ENCODE data around the gene PCDHGC5. TPM values are rescaled to one million over a fixed set of nuclear protein-coding genes. Genes with fewer than 3 reads are reported as not detected.

PCDHGC5 gene
- total RNA-seq, 2 donors from 2014 or later: 2.0 to 3.1 TPM

DNA sequence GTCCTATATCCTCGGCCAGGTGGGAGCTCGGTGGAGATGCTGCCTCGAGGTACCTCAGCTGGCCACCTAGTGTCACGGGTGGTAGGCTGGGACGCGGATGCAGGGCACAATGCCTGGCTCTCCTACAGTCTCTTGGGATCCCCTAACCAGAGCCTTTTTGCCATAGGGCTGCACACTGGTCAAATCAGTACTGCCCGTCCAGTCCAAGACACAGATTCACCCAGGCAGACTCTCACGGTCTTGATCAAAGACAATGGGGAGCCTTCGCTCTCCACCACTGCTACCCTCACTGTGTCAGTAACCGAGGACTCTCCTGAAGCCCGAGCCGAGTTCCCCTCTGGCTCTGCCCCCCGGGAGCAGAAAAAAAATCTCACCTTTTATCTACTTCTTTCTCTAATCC, 11.1 kb upstream of the PCDHGC5 start:
- DNase-seq: no peak

DNA sequence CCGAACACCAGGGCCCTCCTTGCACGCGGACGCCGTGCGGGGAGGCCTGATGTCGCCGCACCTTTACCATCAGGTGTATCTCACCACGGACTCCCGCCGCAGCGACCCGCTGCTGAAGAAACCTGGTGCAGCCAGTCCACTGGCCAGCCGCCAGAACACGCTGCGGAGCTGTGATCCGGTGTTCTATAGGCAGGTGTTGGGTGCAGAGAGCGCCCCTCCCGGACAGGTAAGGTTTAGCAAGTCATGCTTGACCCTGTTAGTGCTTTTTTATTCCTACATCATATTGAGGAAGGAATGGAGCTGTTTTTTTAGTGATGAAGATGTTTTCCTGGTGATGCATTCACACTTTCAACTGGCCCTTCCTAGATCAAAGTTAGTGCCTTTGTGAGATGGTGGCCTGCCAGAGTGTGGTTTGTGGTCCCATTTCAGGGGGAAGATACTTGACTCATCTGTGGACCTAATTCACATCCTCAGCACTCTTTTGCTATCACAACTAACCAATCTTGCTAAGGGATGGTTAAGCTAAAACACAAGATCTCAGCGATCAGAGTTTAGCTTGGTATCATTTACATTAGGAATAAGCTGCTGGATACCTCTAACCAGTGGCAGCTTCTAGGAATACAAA, 10.4 kb upstream of the PCDHGC5 start:
- ATAC-seq (no peak), DNase-seq (peak; percentile 82 to 93 (median 88))
- Histone ChIP-seq H3K4me3 (no peak overlapping the region), H3K4me1 (peaks cover 29% of the 10 kb centered on the region), H3K9me3 (no peaks in the 10 kb centered on the region), H3K27me3 (no peaks in the 10 kb centered on the region), H3K36me3 (replicated peaks in 1 of 2; ENCODE audit: insufficient read depth in 1 of 2, low read depth in 2 of 2) (no peaks in the 10 kb centered on the region), H3K27ac (no peak overlapping the region)
- WGBS, 2 donors: 11 to 12% methylated on average over 6 to 20 of the region's 20 CpGs
- intact Hi-C loops (cut with DNase I): no loop called here
- TF ChIP-seq CTCF (IDR thresholded peaks at IDR 0.05): peak in 6 of 7 experiments; percentile 20 to 57 (median 49)
- TF ChIP-seq POLR2A (IDR thresholded peaks at IDR 0.05): no peak

More for the DNA sequence above, 11.1 kb upstream of the PCDHGC5 start:
- H3K4me3 ChIP-seq: no peak overlapping the region
- WGBS, 2 donors: 47 to 51% methylated on average over 6 to 13 of the region's 13 CpGs
- no peak for ATAC-seq
- H3K27ac ChIP-seq: no peak overlapping the region
- no peaks in the 10 kb centered on the region for H3K27me3 ChIP-seq
- H3K4me1 ChIP-seq: peaks cover 29% of the 10 kb centered on the region
- intact Hi-C loops (cut with DNase I): no loop called here
- no peaks in the 10 kb centered on the region for H3K9me3 ChIP-seq
- no peaks in the 10 kb centered on the region for H3K36me3 ChIP-seq (replicated peaks in 1 of 2; ENCODE audit: insufficient read depth in 1 of 2, low read depth in 2 of 2)
- TF ChIP-seq CTCF (IDR thresholded peaks at IDR 0.05) (no peak), POLR2A (IDR thresholded peaks at IDR 0.05) (no peak)

- Histone ChIP-seq H3K4me3 (no peak overlapping the region), H3K9me3 (no peaks in the 10 kb centered on the region), H3K27ac (no peak overlapping the region), H3K27me3 (no peaks in the 10 kb centered on the region), H3K4me1 (peaks cover 40% of the 10 kb centered on the region), H3K36me3 (replicated peaks in 1 of 2; ENCODE audit: insufficient read depth in 1 of 2, low read depth in 2 of 2) (no peaks in the 10 kb centered on the region)
- ATAC-seq: no peak
- TF ChIP-seq CTCF (IDR thresholded peaks at IDR 0.05) (no peak), POLR2A (IDR thresholded peaks at IDR 0.05) (no peak)
- no peak for DNase-seq
- intact Hi-C loops (cut with DNase I): no loop called here
These were observed 9.1 kb upstream of the PCDHGC5 start for GRCh38 chr5:141479776-141480175.

DNA sequence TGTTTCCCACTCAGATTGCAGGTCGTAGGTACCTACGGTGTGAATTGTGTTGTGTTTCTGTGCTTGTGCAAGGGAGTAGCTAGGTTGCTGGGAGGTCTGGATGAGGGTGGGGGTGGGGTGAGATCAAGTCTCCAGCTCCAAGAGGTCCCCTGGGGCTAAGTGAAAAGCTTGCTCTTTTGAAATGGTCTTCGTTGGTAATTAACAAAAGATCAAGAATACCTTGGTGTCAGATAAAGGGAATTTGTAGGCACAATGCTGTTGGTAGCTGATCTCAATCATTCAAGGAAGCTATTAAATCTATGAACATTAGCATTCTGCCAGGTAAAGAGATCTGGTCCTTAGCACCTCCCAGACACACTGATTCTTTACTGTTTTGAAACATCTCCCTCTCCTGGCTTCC, 5.0 kb upstream of the PCDHGC5 start:
- ATAC-seq (no peak), DNase-seq (no peak)
- WGBS, 2 donors: 47 to 74% methylated on average over 3 of the region's 3 CpGs
- Histone ChIP-seq H3K4me3 (no peak overlapping the region), H3K27me3 (no peaks in the 10 kb centered on the region), H3K9me3 (no peaks in the 10 kb centered on the region), H3K27ac (no peak overlapping the region), H3K4me1 (peaks cover 25% of the 10 kb centered on the region), H3K36me3 (replicated peaks in 1 of 2; ENCODE audit: insufficient read depth in 1 of 2, low read depth in 2 of 2) (no peaks in the 10 kb centered on the region)
- no peak for TF ChIP-seq CTCF (IDR thresholded peaks at IDR 0.05)
- no peak for TF ChIP-seq POLR2A (IDR thresholded peaks at IDR 0.05)
- intact Hi-C loops (cut with DNase I): no loop called here

GRCh38 chr5:141484310-141484640, 4.6 kb upstream of the PCDHGC5 start:
- no peaks in the 10 kb centered on the region for H3K27me3 ChIP-seq
- peaks cover 23% of the 10 kb centered on the region for H3K4me1 ChIP-seq
- no peak for ATAC-seq

More at GRCh38 chr5:141484310-141484640, 4.6 kb upstream of the PCDHGC5 start:
- H3K27ac ChIP-seq: no peak overlapping the region
- H3K4me3 ChIP-seq: no peak overlapping the region
- H3K9me3 ChIP-seq: no peaks in the 10 kb centered on the region
- DNase-seq: no peak
- H3K36me3 ChIP-seq (replicated peaks in 1 of 2; ENCODE audit: insufficient read depth in 1 of 2, low read depth in 2 of 2): no peaks in the 10 kb centered on the region
- intact Hi-C loops (cut with DNase I): no loop called here
- TF ChIP-seq CTCF (IDR thresholded peaks at IDR 0.05): no peak
- TF ChIP-seq POLR2A (IDR thresholded peaks at IDR 0.05): no peak
- 30 to 33% methylated on average over 4 of the region's 4 CpGs for WGBS, 2 donors

All from body of pancreas (tissue), 4 donors.